DOHH2 (cell line): Measurements from ENCODE around the gene METTL16.
"Not testable (repeated sequence)": the region's sequence is repeated elsewhere in the genome, so short reads cannot be mapped to it uniquely, and the experiment has no call there.

Experiments
- H3F3A ChIP-seq: fragments of 200-600 bp; sonication (generic), shearing (Covaris generic); 2 replicates; pipeline ENCODE4 v1.6.0; 2016; ENCODE audit warnings: antibody characterized with exemption, mild to moderate bottlenecking; ENCODE audit not compliant: control insufficient read depth, insufficient read depth
- H3K27ac ChIP-seq: fragments of 200-600 bp; sonication (generic); 2 replicates; pipeline ENCODE4 v1.5.1; 2014; ENCODE audit warnings: low read depth, mild to moderate bottlenecking, low read length, moderate library complexity
- H3K27me3 ChIP-seq: fragments of 200-600 bp; sonication (generic); 2 replicates; pipeline ENCODE4 v1.6.1; 2014; ENCODE audit warnings: mild to moderate bottlenecking, low read length, mixed read lengths; ENCODE audit not compliant: control insufficient read depth
- H3K36me3 ChIP-seq: fragments of 200-600 bp; sonication (generic); 2 replicates; pipeline ENCODE4 v1.6.1; 2014; ENCODE audit warnings: mild to moderate bottlenecking, low read length, moderate library complexity, mixed read lengths; ENCODE audit not compliant: control insufficient read depth
- H3K4me1 ChIP-seq: fragments of 200-600 bp; sonication (generic); 2 replicates; pipeline ENCODE4 v1.6.1; 2014; ENCODE audit warnings: mild to moderate bottlenecking, low read length, mixed read lengths; ENCODE audit not compliant: control insufficient read depth
- H3K4me2 ChIP-seq: fragments of 200-600 bp; sonication (generic); 2 replicates; pipeline ENCODE4 v1.6.0; 2014; ENCODE audit warnings: mild to moderate bottlenecking, low read length, moderate library complexity
- H3K4me3 ChIP-seq: fragments of 200-600 bp; sonication (generic); 2 replicates; pipeline ENCODE4 v1.5.1; 2014; ENCODE audit warnings: mild to moderate bottlenecking, low read length, mixed read lengths
- H3K79me2 ChIP-seq: fragments of 200-600 bp; sonication (generic); 2 replicates; pipeline ENCODE4 v1.6.1; 2014; ENCODE audit warnings: mild to moderate bottlenecking, low read length, mixed read lengths; ENCODE audit not compliant: control insufficient read depth
- H3K9me2 ChIP-seq: fragments of 200-600 bp; sonication (generic); replicated peaks from 2 replicates; pipeline ENCODE4 v1.6.1; 2014; ENCODE audit warnings: mild to moderate bottlenecking, low read length, mixed read lengths; ENCODE audit not compliant: control insufficient read depth
- H3K9me3 ChIP-seq: fragments of 200-600 bp; sonication (generic); 2 replicates; pipeline ENCODE4 v1.6.1; 2014; ENCODE audit warnings: antibody characterized with exemption, low read length, mixed read lengths; ENCODE audit not compliant: control insufficient read depth, insufficient read depth
- H4K20me1 ChIP-seq: fragments of 200-600 bp; sonication (generic); 2 replicates; pipeline ENCODE4 v1.6.0; 2014; ENCODE audit warnings: low read depth, mild to moderate bottlenecking, antibody characterized with exemption, low read length, moderate library complexity; ENCODE audit not compliant: control insufficient read depth, insufficient read depth
- EZH2phosphoT487 ChIP-seq: fragments of 200-600 bp; sonication (generic); IDR thresholded peaks from 2 replicates; pipeline ENCODE4 v1.6.1; 2017; ENCODE audit warnings: borderline replicate concordance, mild to moderate bottlenecking, antibody characterized with exemption, low read length, moderate library complexity, mixed read lengths
- TF ChIP-seq, protein P1 (sequence below): fragments of 200-600 bp; sonication (generic); IDR thresholded peaks from one replicate; pipeline ENCODE4 v1.5.1; 2014; ENCODE audit warnings: antibody characterized with exemption, mild to moderate bottlenecking, low read depth, low read length; ENCODE audit not compliant: poor library complexity, severe bottlenecking

The METTL16 gene

DNA sequence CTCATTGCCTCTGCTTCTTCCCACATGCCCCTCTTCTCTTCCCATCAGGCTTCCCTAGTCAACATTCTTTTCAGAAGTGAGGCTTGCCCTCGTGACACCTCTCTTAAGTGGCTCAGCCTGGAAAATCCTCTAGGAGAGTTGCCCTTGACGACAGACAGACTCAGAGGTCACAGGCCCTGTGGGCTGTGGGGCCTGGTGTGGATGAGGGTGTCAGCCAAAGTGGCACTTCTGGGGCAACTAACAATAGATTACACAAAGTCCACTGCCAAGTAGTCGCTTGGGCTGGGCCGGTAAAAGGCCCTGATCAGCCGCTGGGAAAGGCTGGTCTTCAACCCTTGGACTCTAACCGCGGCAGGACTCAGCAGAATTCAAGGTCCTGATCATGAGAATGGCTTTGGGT lies 33.7 kb upstream of the METTL16 start:
- Histone ChIP-seq H3K4me3 (no peak overlapping the region), H3K36me3 (no peaks in the 10 kb centered on the region), H3K4me2 (no peak overlapping the region), H3K9me2 (no peaks in the 10 kb centered on the region), H3K4me1 (peaks cover 63% of the 10 kb centered on the region), H3F3A (peaks cover 17% of the 10 kb centered on the region), H3K27me3 (no peaks in the 10 kb centered on the region), H3K27ac (no peak overlapping the region), H3K9me3 (no peaks in the 10 kb centered on the region), H3K79me2 (no peaks in the 10 kb centered on the region), H4K20me1 (no peaks in the 10 kb centered on the region)
- TF ChIP-seq, protein P1, sequence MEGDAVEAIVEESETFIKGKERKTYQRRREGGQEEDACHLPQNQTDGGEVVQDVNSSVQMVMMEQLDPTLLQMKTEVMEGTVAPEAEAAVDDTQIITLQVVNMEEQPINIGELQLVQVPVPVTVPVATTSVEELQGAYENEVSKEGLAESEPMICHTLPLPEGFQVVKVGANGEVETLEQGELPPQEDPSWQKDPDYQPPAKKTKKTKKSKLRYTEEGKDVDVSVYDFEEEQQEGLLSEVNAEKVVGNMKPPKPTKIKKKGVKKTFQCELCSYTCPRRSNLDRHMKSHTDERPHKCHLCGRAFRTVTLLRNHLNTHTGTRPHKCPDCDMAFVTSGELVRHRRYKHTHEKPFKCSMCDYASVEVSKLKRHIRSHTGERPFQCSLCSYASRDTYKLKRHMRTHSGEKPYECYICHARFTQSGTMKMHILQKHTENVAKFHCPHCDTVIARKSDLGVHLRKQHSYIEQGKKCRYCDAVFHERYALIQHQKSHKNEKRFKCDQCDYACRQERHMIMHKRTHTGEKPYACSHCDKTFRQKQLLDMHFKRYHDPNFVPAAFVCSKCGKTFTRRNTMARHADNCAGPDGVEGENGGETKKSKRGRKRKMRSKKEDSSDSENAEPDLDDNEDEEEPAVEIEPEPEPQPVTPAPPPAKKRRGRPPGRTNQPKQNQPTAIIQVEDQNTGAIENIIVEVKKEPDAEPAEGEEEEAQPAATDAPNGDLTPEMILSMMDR = no peak
- no peak for TF ChIP-seq EZH2phosphoT487

DNA sequence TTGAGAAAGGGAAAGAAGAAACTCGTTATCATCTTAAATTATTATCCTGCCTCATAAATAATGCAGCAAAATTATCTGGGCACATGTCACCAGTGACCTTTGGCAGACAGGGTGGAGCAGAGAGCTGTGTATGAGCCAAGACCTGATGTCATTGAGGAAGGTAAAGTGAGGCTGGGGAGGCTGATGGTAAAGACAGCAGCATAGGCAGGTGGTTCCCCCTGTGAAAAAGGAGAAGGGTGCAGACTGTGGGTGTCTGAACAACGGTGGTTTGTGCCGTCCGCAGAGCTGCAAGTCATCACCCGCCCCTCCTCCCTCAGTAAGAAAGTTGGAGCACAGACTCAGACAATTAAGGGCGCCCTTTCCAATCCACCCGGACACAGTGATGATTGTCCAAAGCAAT lies 30.8 kb upstream of the METTL16 start:
- TF ChIP-seq, protein P1 = no peak
- peak overlapping the region; percentile 86 for H3K4me2 ChIP-seq
- peak overlapping the region; percentile 91 for H3K27ac ChIP-seq
- no peaks in the 10 kb centered on the region for H3K9me3 ChIP-seq
- H3K36me3 ChIP-seq = no peaks in the 10 kb centered on the region
- H3K4me3 ChIP-seq = peak overlapping the region; percentile 64
- H3K27me3 ChIP-seq = no peaks in the 10 kb centered on the region
- no peaks in the 10 kb centered on the region for H4K20me1 ChIP-seq
- H3K4me1 ChIP-seq = peaks cover 65% of the 10 kb centered on the region
- no peaks in the 10 kb centered on the region for H3K9me2 ChIP-seq
- H3K79me2 ChIP-seq = no peaks in the 10 kb centered on the region
- H3F3A ChIP-seq = peaks cover 17% of the 10 kb centered on the region

DNA sequence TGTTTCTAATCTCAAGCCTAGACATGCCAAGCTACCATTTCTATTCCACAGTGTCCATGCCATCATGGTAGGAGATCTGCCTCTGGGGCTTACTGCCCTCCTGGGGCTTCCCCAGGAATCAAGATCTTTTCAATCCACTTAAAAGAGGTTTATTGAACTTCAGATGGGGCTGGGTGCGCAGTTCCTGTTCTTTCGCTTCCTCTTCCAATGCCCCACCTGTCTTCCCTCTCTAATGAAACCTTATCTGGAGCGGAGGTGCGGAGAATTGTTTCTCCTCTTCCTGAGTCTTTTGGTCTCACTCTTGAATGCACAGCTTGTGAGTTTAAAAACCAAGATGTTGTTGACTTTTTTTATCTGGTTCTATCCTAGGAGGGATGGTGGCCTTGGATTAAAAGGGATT lies 30.4 kb upstream of the METTL16 start:
- H3K9me3 ChIP-seq = no peaks in the 10 kb centered on the region
- peak overlapping the region; percentile 91 for H3K27ac ChIP-seq
- H3K4me3 ChIP-seq = peak overlapping the region; percentile 64
- peak overlapping the region; percentile 86 for H3K4me2 ChIP-seq
- H3K36me3 ChIP-seq = no peaks in the 10 kb centered on the region
- TF ChIP-seq EZH2phosphoT487 = no peak
- TF ChIP-seq, protein P1 = no peak
- no peaks in the 10 kb centered on the region for H3K9me2 ChIP-seq
- H4K20me1 ChIP-seq = no peaks in the 10 kb centered on the region
- peaks cover 65% of the 10 kb centered on the region for H3K4me1 ChIP-seq
- H3K79me2 ChIP-seq = no peaks in the 10 kb centered on the region
- H3F3A ChIP-seq = peaks cover 17% of the 10 kb centered on the region
- no peaks in the 10 kb centered on the region for H3K27me3 ChIP-seq

DNA sequence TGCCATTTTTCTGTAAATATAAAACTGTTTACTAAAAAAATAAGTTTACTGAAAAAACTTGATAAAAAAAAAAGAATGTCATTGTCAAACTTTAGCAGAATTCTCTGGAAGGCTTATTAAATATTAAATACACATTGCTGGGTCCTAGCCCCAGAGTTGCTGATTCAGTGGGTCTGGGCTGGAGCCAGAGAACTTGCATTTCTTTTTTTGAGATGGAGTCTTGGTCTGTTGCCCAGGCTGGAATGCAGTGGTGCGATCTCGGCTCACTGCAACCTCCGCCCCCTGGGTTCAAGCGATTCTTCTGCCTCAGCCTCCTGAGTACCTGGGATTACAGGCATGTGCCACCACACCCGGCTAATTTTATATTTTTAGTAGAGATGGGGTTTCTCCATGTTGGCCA lies 25.9 kb upstream of the METTL16 start:
- not testable (repeated sequence) for H3K4me3 ChIP-seq, H3K36me3 ChIP-seq, H3K27ac ChIP-seq, H3K9me2 ChIP-seq, H4K20me1 ChIP-seq, H3K4me2 ChIP-seq, H3F3A ChIP-seq, H3K9me3 ChIP-seq, H3K27me3 ChIP-seq, H3K79me2 ChIP-seq
- peaks cover 34% of the 10 kb centered on the region for H3K4me1 ChIP-seq
